HFF-Myc (cell line): ENCODE measurements around the gene CDKN2B-AS1.

ENCODE experiments used
- DNase-seq: peaks from one replicate; pipeline ENCODE4 v3.0.0-alpha.2; 2011; ENCODE audit warnings: low read depth; ENCODE audit errors: extremely low read depth
- H3K4me3 ChIP-seq: replicated peaks from 2 replicates; pipeline ENCODE4 v1.5.1; 2011; ENCODE audit warnings: low read depth, mild to moderate bottlenecking, control low read depth, low read length
- CTCF ChIP-seq: IDR thresholded peaks from 2 replicates; pipeline ENCODE4 v1.5.1; 2012; ENCODE audit warnings: mild to moderate bottlenecking, low read depth, low read length, control low read depth; ENCODE audit errors: missing control alignments

CDKN2B-AS1 gene

GRCh38 chr9:22079873-22080341 lies 85.3 kb downstream of the CDKN2B-AS1 start:
- no peak overlapping the region for H3K4me3 ChIP-seq
- no peak for DNase-seq
- TF ChIP-seq CTCF, result no peak

- peak; percentile 71 for DNase-seq
- no peak for TF ChIP-seq CTCF
- no peak overlapping the region for H3K4me3 ChIP-seq
Measured at GRCh38 chr9:22084336-22085035, 89.9 kb downstream of the CDKN2B-AS1 start.

- no peak for TF ChIP-seq CTCF
- DNase-seq, result no peak
Measured at GRCh38 chr9:22088053-22088716, 93.6 kb downstream of the CDKN2B-AS1 start.

GRCh38 chr9:22088717-22089061 lies 94.1 kb downstream of the CDKN2B-AS1 start:
- no peak for TF ChIP-seq CTCF
- no peak overlapping the region for H3K4me3 ChIP-seq
- no peak for DNase-seq

More at GRCh38 chr9:22088053-22088716, 93.6 kb downstream of the CDKN2B-AS1 start:
- no peak overlapping the region for H3K4me3 ChIP-seq

- TF ChIP-seq CTCF, result no peak
- no peak for DNase-seq
- no peak overlapping the region for H3K4me3 ChIP-seq
Measured at GRCh38 chr9:22097707-22098106, 103.1 kb downstream of the CDKN2B-AS1 start.

- no peak overlapping the region for H3K4me3 ChIP-seq
- DNase-seq, result no peak
- no peak for TF ChIP-seq CTCF
Measured at GRCh38 chr9:22098643-22099332, 104.2 kb downstream of the CDKN2B-AS1 start.
